K562 (cell line): ENCODE measurements around the gene ZNF485. TPM values are rescaled to one million over a fixed set of nuclear protein-coding genes. Genes with fewer than 3 reads are reported as not detected.

Experiments used
- ATAC-seq: fragments of 200-7000 bp; cut with Tn5 transposase; 3 replicates; pipeline ENCODE4 v1.9.1; 2020; ENCODE audit warnings: moderate library complexity
- BruUV-seq: library from RNA; stranded (reverse); fragments of 400-500 nt; replicated peaks from 2 replicates; lab custom pipeline; 2021; lab: Mats Ljungman, UMichigan
- CTCF ChIA-PET: fragments of 300-600 bp; formaldehyde crosslinking; extraction: SDS; loops from one replicate; lab custom pipeline; 2021; ENCODE audit warnings: low intra/inter-chr PET ratio; lab: Yijun Ruan, JAX
- POLR2A ChIA-PET: fragments of 300-600, 350-650 bp; sonication (Branson Sonifier 250); formaldehyde crosslinking; extraction: SDS; loops from one replicate; lab custom pipeline; 2021; ENCODE audit warnings: antibody characterized with exemption, inconsistent platforms; lab: Yijun Ruan, JAX
- DNase-seq, 4 experiments: peaks; one replicate each; pipeline versions ENCODE4 v3.0.0 to v3.0.0-alpha.2; 2011 to 2018; ENCODE audit warnings: low spot score in 3 of 4, mixed read lengths in 3 of 4; ENCODE audit errors: extremely low read depth in 1 of 4
- FAIRE-seq: peaks from 2 replicates; lab custom pipeline; 2011; peaks lifted over from hg19 to GRCh38; lab: Jason Lieb, UNC
- H2AFZ ChIP-seq: 2 replicates; pipeline ENCODE4 v1.6.0; 2011; ENCODE audit warnings: low read depth, low read length, control low read depth, inconsistent platforms
- H3K27ac ChIP-seq: fragments of 200-600 bp; 3 replicates; pipeline ENCODE4 v1.8.0; 2011; ENCODE audit warnings: low read depth, mild to moderate bottlenecking, control low read depth, inconsistent platforms, low read length, moderate library complexity, mixed read lengths; ENCODE audit errors: extremely low read depth
- H3K27me3 ChIP-seq, 2 experiments: fragments of 300-600 bp in 1 of 2; 2 replicates in 1 of 2; 3 replicates in 1 of 2; pipeline versions ENCODE4 v1.6.0 to v1.8.0; 2011; ENCODE audit warnings: inconsistent platforms in 2 of 2, low read length in 2 of 2, mild to moderate bottlenecking in 1 of 2, mixed read lengths in 1 of 2, moderate library complexity in 1 of 2; ENCODE audit not compliant: control insufficient read depth in 2 of 2, insufficient read depth in 2 of 2
- H3K36me3 ChIP-seq: fragments of 300-600 bp; 3 replicates; pipeline ENCODE4 v1.8.0; 2011; ENCODE audit warnings: mild to moderate bottlenecking, low read length, inconsistent platforms; ENCODE audit not compliant: control insufficient read depth, insufficient read depth
- H3K4me1 ChIP-seq, 2 experiments: fragments of 200-600 bp in 1 of 2; replicated peaks in 1 of 2; 2 replicates in 1 of 2; 3 replicates in 1 of 2; pipeline versions ENCODE4 v1.5.1 to v1.8.0; 2011; ENCODE audit warnings: inconsistent platforms in 2 of 2, low read length in 2 of 2, mild to moderate bottlenecking in 1 of 2, mixed read lengths in 1 of 2, moderate library complexity in 1 of 2; ENCODE audit not compliant: control insufficient read depth in 2 of 2, insufficient read depth in 2 of 2
- H3K4me2 ChIP-seq: 2 replicates; pipeline ENCODE4 v1.6.1; 2011; ENCODE audit warnings: low read length, control low read depth, inconsistent platforms, mixed read lengths; ENCODE audit not compliant: insufficient read depth
- H3K4me3 ChIP-seq: fragments of 200-600 bp; sonication (generic), shearing (Covaris generic); 2 replicates; pipeline ENCODE4 v1.5.1; 2016; ENCODE audit warnings: control low read depth, inconsistent platforms
- H3K79me2 ChIP-seq: fragments of 200-600 bp; 3 replicates; pipeline ENCODE4 v1.8.0; 2011; ENCODE audit warnings: low read length, inconsistent platforms; ENCODE audit not compliant: control insufficient read depth, insufficient read depth
- H3K9ac ChIP-seq, 2 experiments: 2 replicates each; pipeline versions ENCODE4 v1.6.0 to v1.6.1; 2011; ENCODE audit warnings: low read depth in 2 of 2, low read length in 2 of 2, control low read depth in 1 of 2, inconsistent platforms in 1 of 2, mild to moderate bottlenecking in 1 of 2, mixed read lengths in 1 of 2; ENCODE audit not compliant: insufficient read depth in 1 of 2
- H3K9me1 ChIP-seq: one replicate; pipeline ENCODE4 v1.6.0; 2011; ENCODE audit warnings: inconsistent platforms, mild to moderate bottlenecking, low read length, moderate library complexity; ENCODE audit not compliant: control insufficient read depth, insufficient read depth
- H3K9me3 ChIP-seq: replicated peaks from 2 replicates; pipeline ENCODE4 v1.5.1; 2011; ENCODE audit warnings: low read depth, low read length, inconsistent platforms; ENCODE audit not compliant: control insufficient read depth, insufficient read depth
- H4K20me1 ChIP-seq: replicated peaks from 2 replicates; pipeline ENCODE4 v1.6.1; 2011; ENCODE audit warnings: low read length, inconsistent platforms, mixed read lengths; ENCODE audit not compliant: control insufficient read depth, insufficient read depth
- CBFA2T2 ChIP-seq: fragments of 450-650 bp; conservative IDR thresholded peaks from 2 replicates; pipeline ENCODE4 v1.6.1; 2017; ENCODE audit warnings: mild to moderate bottlenecking
- CTCFL ChIP-seq: IDR thresholded peaks from 2 replicates; pipeline ENCODE4 v1.6.1; 2011; ENCODE audit warnings: borderline replicate concordance, low read depth, mild to moderate bottlenecking, moderate library complexity, low read length; ENCODE audit not compliant: insufficient read depth, poor library complexity, severe bottlenecking
- DEAF1 ChIP-seq: fragments of 450-650 bp; formaldehyde crosslinking; IDR thresholded peaks from 2 replicates; pipeline ENCODE4 v1.4.0; 2020; ENCODE audit warnings: mild to moderate bottlenecking, moderate library complexity
- ETV1 ChIP-seq: fragments of 450-650 bp; conservative IDR thresholded peaks from 2 replicates; pipeline ENCODE4 v1.6.1; 2016; ENCODE audit warnings: missing genetic modification characterization, control low read depth, low read depth, missing compliant biosample characterization
- HMBOX1 ChIP-seq: sonication (generic); IDR thresholded peaks from 2 replicates; pipeline ENCODE4 v1.6.1; 2016
- MAFF ChIP-seq: IDR thresholded peaks from 2 replicates; pipeline ENCODE4 v1.6.1; 2012; ENCODE audit warnings: low read length, improper control_type of control experiment
- MEF2D ChIP-seq: conservative IDR thresholded peaks from 2 replicates; pipeline ENCODE4 v1.6.1; 2016; ENCODE audit warnings: low read depth, missing genetic modification characterization, missing compliant biosample characterization
- SMAD4 ChIP-seq: fragments of 250-450 bp; sonication (Bioruptor Pico); conservative IDR thresholded peaks from 2 replicates; pipeline ENCODE4 v1.8.0; 2021; ENCODE audit warnings: inconsistent platforms, mild to moderate bottlenecking, moderate library complexity
- WGBS: fragments of 100-300 bp; shearing (Covaris generic); methylation state at CpG from one replicate; pipeline ENCODE4 v1.1.6; 2016; ENCODE audit warnings: low coverage, mixed read lengths; ENCODE audit not compliant: insufficient coverage; ENCODE audit errors: missing lambda C conversion rate; 5-methylcytosine and 5-hydroxymethylcytosine counted together
- in situ Hi-C: fragments of 300-500 bp; cut with MboI; formaldehyde crosslinking; loops from 4 replicates; pipeline ENCODE4 v1.15.0; 2018; ENCODE audit warnings: inconsistent platforms, mixed read lengths
- intact Hi-C: fragments of 100-400 bp; cut with micrococcal nuclease; formaldehyde crosslinking; loops from 2 replicates; pipeline ENCODE4 v1.14.2; 2022
- polyA plus RNA-seq, 8 experiments: library from polyadenylated mRNA; depleted of rRNA in 4 of 8; stranded (reverse) in 5 of 8; unstranded in 3 of 8; fragments of >200 nt; fragmentation: Nextera tagmentation in 2 of 8; fragmentation: Illumina TruSeq in 1 of 8; extraction: Ambion mirVana in 2 of 8; extraction: Trizol in 1 of 8; gene quantifications; 2 replicates each; pipeline versions ENCODE4 v1.2.1 to v1.2.3, GENCODE V29; 2011 to 2014; ENCODE audit warnings: inconsistent platforms in 1 of 8, missing spikeins in 1 of 8
- total RNA-seq, 7 experiments: library from RNA; depleted of rRNA in 6 of 7; stranded (reverse); fragments of >200 nt in 6 of 7; fragmentation: Illumina TruSeq in 2 of 7; extraction: Trizol in 2 of 7; gene quantifications; 2 replicates each; pipeline versions ENCODE4 v1.2.1 to v1.2.3, GENCODE V29; 2011 to 2021; ENCODE audit warnings: low replicate concordance in 1 of 7

Gene ZNF485
- total and polyA plus RNA-seq, 9 of the 15 experiments (the other 6 are each of a cell fraction or from before 2014, with no cell fraction given), result 8.0 to 18.7 (median 11.9) TPM

GRCh38 chr10:43584051-43584450 lies 22.2 kb upstream of the ZNF485 start (continued):
- no peak for TF ChIP-seq DEAF1
- TF ChIP-seq, all 486 proteins: peak for 0

GRCh38 chr10:43585046-43585445 lies 21.2 kb upstream of the ZNF485 start:
- no peak overlapping the region for H3K9ac ChIP-seq
- ChIA-PET POLR2A (interaction anchor here (1.2 kb wide), 1 partner anchor 12 kb away, joined by 4 read pairs; no protein-coding TSS in a partner anchor), CTCF (no interaction called here)
- peak overlapping the region; percentile 74; the same call in 1 of the 2 replicates for H2AFZ ChIP-seq
- no peak for TF ChIP-seq MAFF
- no peak for TF ChIP-seq CTCFL
- no peak for TF ChIP-seq MEF2D
- no peak for TF ChIP-seq CBFA2T2
- 0 out of 2 replicates have a peak, but pooled peaks have one; percentile 50 for TF ChIP-seq SMAD4 (CRISPR knock-in tag)
- peak; percentile 79 for TF ChIP-seq HMBOX1
- peak; percentile 53; the same call in 1 of the 2 replicates for TF ChIP-seq ETV1 (tag)
- ATAC-seq, result no peak; the same call in 2 of the 3 replicates
- H3K4me2 ChIP-seq, result no peak overlapping the region
- DNase-seq, result no peak
- H3K36me3 ChIP-seq, result no peaks in the 10 kb centered on the region
- no peak overlapping the region for H3K4me3 ChIP-seq
- H4K20me1 ChIP-seq, result no peaks in the 10 kb centered on the region
- intact Hi-C loops (no loop called here), in situ Hi-C loops (no loop called here)
- H3K79me2 ChIP-seq, result no peaks in the 10 kb centered on the region
- peaks cover 3% of the 10 kb centered on the region; the same call in 1 of the 2 replicates for H3K9me3 ChIP-seq
- peaks cover 0 to 10% of the 10 kb centered on the region in 2 experiments; a peak in 2 of 5 replicates for H3K27me3 ChIP-seq
- 12% methylated on average over 5 of the region's 5 CpGs for WGBS
- peak; percentile 49 for FAIRE-seq
- no TSS peak for BruUV-seq
- H3K9me1 ChIP-seq, result no peaks in the 10 kb centered on the region
- H3K27ac ChIP-seq, result no peak overlapping the region
- H3K4me1 ChIP-seq, result no peaks in the 10 kb centered on the region
